ENCODE measurements around the gene CRACR2B. TPM values are rescaled to one million over a fixed set of nuclear protein-coding genes. Genes with fewer than 3 reads are reported as not detected.

CRACR2B gene
- total RNA-seq, 1 experiment from 2014 or later: 11.8 TPM

DNA sequence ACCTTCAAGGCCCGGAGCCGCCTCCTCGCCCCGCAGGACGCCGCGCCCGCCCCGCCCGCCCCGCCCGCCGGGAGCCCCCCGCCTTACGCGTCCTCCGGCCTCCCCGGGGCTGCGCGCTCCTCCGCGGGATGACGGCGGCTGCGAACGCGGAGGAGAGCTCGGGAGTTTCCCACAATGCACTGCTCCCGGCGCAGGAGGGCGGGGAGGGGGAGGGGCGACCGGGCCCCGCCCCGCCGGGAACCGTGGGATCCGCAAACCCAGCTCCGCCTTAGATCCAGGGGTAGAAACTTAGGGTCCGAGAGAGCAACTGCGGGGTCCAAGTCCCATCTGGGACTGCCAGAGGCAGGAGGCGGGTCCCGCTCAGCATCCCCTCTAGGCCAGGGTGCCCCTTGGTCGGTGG, 37.8 kb upstream of the CRACR2B start, which contains the start of gene CEND1:
Gene CEND1, minus strand, starts transcription at position 148 of the 400 bp plus-strand sequence. CDS start 1,514 bp downstream, outside the sequence.
- DNase-seq (ENCODE audit: low read depth, low spot score): no peak
- CTCF ChIA-PET: no interaction called here

DNA sequence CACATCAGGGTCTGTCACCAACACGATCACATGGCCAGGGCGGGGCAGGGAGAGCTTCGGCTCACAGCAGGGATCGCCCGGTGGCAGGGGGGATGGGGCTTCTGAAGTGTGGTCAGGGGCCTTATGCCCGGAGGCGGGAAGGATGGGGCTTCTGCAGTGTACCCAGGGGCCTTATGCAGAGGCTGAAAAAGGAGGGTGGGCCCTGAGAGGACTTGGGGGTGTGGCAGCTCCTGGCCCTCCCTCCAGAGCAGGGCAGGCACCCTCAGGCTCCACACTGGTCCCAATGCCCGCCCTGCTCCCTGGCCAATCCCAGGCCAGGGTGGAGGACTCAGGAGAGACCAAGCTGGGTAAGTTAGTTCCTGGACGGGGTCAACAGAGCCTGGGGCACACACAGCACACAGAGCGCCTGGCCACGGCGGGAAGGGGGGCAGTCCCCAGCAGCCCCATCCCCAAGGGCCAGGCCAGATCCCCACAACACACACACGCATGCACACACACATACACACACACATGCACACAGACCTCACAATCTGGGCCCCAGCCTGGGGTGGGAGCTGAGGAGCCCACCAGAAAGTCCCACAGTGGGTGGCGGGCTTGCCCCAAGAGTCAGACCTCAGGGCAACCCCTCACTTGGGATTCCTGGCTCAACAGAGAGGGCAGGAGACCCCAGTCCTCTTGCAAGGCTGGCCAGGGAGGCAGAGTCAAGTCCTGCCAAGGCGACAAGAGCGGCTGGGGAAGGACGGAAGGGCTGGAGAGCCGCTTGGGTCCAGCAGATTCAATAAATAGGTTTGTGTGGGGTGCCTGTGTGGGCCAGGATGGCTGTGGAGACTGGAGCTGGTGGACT, 36.8 kb upstream of the CRACR2B start:
- peaks cover 13% of the 10 kb centered on the region; the same call in 1 of the 2 replicates for H3K79me2 ChIP-seq (ENCODE audit: insufficient read depth, low read length)
- TF ChIP-seq SRF (IDR thresholded peaks at IDR 0.05; ENCODE audit: low read depth): no peak
- TF ChIP-seq POLR2AphosphoS5 (IDR thresholded peaks at IDR 0.05; ENCODE audit: low read depth, low read length): 0 out of 2 replicates have a peak, but pooled peaks have one; percentile 11
- TF ChIP-seq, protein P1, sequence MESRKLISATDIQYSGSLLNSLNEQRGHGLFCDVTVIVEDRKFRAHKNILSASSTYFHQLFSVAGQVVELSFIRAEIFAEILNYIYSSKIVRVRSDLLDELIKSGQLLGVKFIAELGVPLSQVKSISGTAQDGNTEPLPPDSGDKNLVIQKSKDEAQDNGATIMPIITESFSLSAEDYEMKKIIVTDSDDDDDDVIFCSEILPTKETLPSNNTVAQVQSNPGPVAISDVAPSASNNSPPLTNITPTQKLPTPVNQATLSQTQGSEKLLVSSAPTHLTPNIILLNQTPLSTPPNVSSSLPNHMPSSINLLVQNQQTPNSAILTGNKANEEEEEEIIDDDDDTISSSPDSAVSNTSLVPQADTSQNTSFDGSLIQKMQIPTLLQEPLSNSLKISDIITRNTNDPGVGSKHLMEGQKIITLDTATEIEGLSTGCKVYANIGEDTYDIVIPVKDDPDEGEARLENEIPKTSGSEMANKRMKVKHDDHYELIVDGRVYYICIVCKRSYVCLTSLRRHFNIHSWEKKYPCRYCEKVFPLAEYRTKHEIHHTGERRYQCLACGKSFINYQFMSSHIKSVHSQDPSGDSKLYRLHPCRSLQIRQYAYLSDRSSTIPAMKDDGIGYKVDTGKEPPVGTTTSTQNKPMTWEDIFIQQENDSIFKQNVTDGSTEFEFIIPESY (IDR thresholded peaks at IDR 0.05; ENCODE audit: extremely low read depth, insufficient replicate concordance, low read length): no peak
- no peak for TF ChIP-seq EZH2 (IDR thresholded peaks at IDR 0.05)
- no peak overlapping the region for H3K9ac ChIP-seq (ENCODE audit: low read length)
- H3K4me3 ChIP-seq (replicated peaks in 1 of 2; ENCODE audit: low read depth in 1 of 2, low read length in 2 of 2): no peak overlapping the region
- no peak overlapping the region for H2AFZ ChIP-seq (ENCODE audit: low read depth, low read length, poor library complexity, severe bottlenecking)
- no peaks in the 10 kb centered on the region for H4K20me1 ChIP-seq (ENCODE audit: insufficient read depth)
- H3K4me2 ChIP-seq (ENCODE audit: low read length): peak overlapping the region; percentile 13; the same call in 1 of the 2 replicates
- TSS peak; percentile 39 for BruUV-seq (replicated peaks)
- H3K9me2 ChIP-seq (ENCODE audit: insufficient read depth): no peaks in the 10 kb centered on the region
- ChIA-PET CTCF (no interaction called here), RAD21 (ENCODE audit: low non-redundant PET in 1 of 2, low total read pairs in 2 of 2, uncharacterized antibody in 2 of 2, unreplicated experiment in 2 of 2) (no interaction called here), POLR2A (interaction anchor here (1.0 kb wide), 1 partner anchor 13 kb away, joined by 8 read pairs; no protein-coding TSS in a partner anchor)
- peaks cover 0 to 4% of the 10 kb centered on the region in 2 experiments; a peak in 1 of 4 replicates for H3K36me3 ChIP-seq (ENCODE audit: control insufficient read depth in 1 of 2, insufficient read depth in 2 of 2, low read length in 2 of 2)
- peak; percentile 68 for ATAC-seq
- H3K4me1 ChIP-seq (ENCODE audit: control insufficient read depth in 1 of 2, insufficient read depth in 2 of 2, low read length in 2 of 2): peaks cover 9 to 33% of the 10 kb centered on the region in 2 experiments; a peak in 3 of 4 replicates
- no peak for DNase-seq (ENCODE audit: low read depth, low spot score)
- intact Hi-C loops (cut with micrococcal nuclease): no loop called here
- peak overlapping the region; percentile 39 for H3K27ac ChIP-seq (ENCODE audit: low read depth, low read length)
- H3K9me3 ChIP-seq (ENCODE audit: control insufficient read depth in 1 of 2, insufficient read depth in 1 of 2, low read depth in 1 of 2, low read length in 2 of 2): no peaks in the 10 kb centered on the region
- no peaks in the 10 kb centered on the region for H3K27me3 ChIP-seq (ENCODE audit: insufficient read depth, low read length)

More for the DNA sequence above, 37.8 kb upstream of the CRACR2B start, which contains the start of gene CEND1:
- intact Hi-C loops (cut with micrococcal nuclease): no loop called here
- POLR2A ChIA-PET: interaction anchor here (1.0 kb wide), 1 partner anchor 12 kb away, joined by 8 read pairs; no protein-coding TSS in a partner anchor
- Histone ChIP-seq H3K9me3 (ENCODE audit: control insufficient read depth in 1 of 2, insufficient read depth in 1 of 2, low read depth in 1 of 2, low read length in 2 of 2) (no peaks in the 10 kb centered on the region), H3K9me2 (ENCODE audit: insufficient read depth) (no peaks in the 10 kb centered on the region), H3K27ac (ENCODE audit: low read depth, low read length) (peak within 1 kb of the TSS; percentile 39), H3K79me2 (ENCODE audit: insufficient read depth, low read length) (peaks cover 4% of the 10 kb centered on the region; the same call in 1 of the 2 replicates), H3K36me3 (ENCODE audit: control insufficient read depth in 1 of 2, insufficient read depth in 2 of 2, low read length in 2 of 2) (peaks cover 0 to 4% of the 10 kb centered on the region in 2 experiments; a peak in 1 of 4 replicates), H3K4me2 (ENCODE audit: low read length) (peak within 1 kb of the TSS; percentile 13; the same call in 1 of the 2 replicates), H3K4me3 (replicated peaks in 1 of 2; ENCODE audit: low read depth in 1 of 2, low read length in 2 of 2) (no peak within 1 kb of the TSS), H2AFZ (ENCODE audit: low read depth, low read length, poor library complexity, severe bottlenecking) (no peak within 1 kb of the TSS), H3K27me3 (ENCODE audit: insufficient read depth, low read length) (no peaks in the 10 kb centered on the region), H3K4me1 (ENCODE audit: control insufficient read depth in 1 of 2, insufficient read depth in 2 of 2, low read length in 2 of 2) (peaks cover 9 to 23% of the 10 kb centered on the region in 2 experiments; a peak in 3 of 4 replicates), H3K9ac (ENCODE audit: low read length) (no peak within 1 kb of the TSS), H4K20me1 (ENCODE audit: insufficient read depth) (no peaks in the 10 kb centered on the region)
- no peak for TF ChIP-seq ELF1 (IDR thresholded peaks at IDR 0.05; ENCODE audit: borderline replicate concordance, low read depth)
- peak; percentile 53 for ATAC-seq
- RAD21 ChIA-PET (ENCODE audit: low non-redundant PET in 1 of 2, low total read pairs in 2 of 2, uncharacterized antibody in 2 of 2, unreplicated experiment in 2 of 2): no interaction called here
- no TSS peak for BruUV-seq (replicated peaks)

All from HCT116 (cell line).